Mesenchymal stem cell (in vitro differentiated cells and primary cell): ENCODE measurements around the gene SOX18.

Source experiments
- DNase-seq: peaks from one replicate; pipeline ENCODE4 v3.0.0-alpha.2; 2013
- H2AFZ ChIP-seq: one replicate; pipeline ENCODE4 v1.6.1; 2013; ENCODE audit warnings: low read depth, mild to moderate bottlenecking, control low read depth, inconsistent platforms, low read length, moderate library complexity
- H2AK5ac ChIP-seq: 2 replicates; pipeline ENCODE4 v1.6.1; 2013; ENCODE audit warnings: low read length, moderate library complexity, mild to moderate bottlenecking, inconsistent platforms; ENCODE audit not compliant: severe bottlenecking
- H2BK120ac ChIP-seq: one replicate; pipeline ENCODE4 v1.6.1; 2013; ENCODE audit warnings: low read depth, mild to moderate bottlenecking, inconsistent platforms, low read length, moderate library complexity
- H2BK12ac ChIP-seq, 2 experiments: one replicate each; pipeline ENCODE4 v1.6.1; 2013; ENCODE audit warnings: inconsistent platforms in 2 of 2, low read length in 2 of 2, mild to moderate bottlenecking in 2 of 2, moderate library complexity in 2 of 2, control low read depth in 1 of 2
- H2BK15ac ChIP-seq: one replicate; pipeline ENCODE4 v1.6.1; 2013; ENCODE audit warnings: mild to moderate bottlenecking, low read depth, inconsistent platforms; ENCODE audit not compliant: poor library complexity, severe bottlenecking
- H2BK5ac ChIP-seq: 2 replicates; pipeline ENCODE4 v1.6.1; 2013; ENCODE audit warnings: low read depth, mild to moderate bottlenecking, low read length, control low read depth, inconsistent platforms; ENCODE audit not compliant: poor library complexity, severe bottlenecking
- H3K14ac ChIP-seq, 2 experiments: one replicate each; pipeline ENCODE4 v1.6.1; 2013; ENCODE audit warnings: inconsistent platforms in 2 of 2, low read length in 2 of 2, control low read depth in 1 of 2, mild to moderate bottlenecking in 1 of 2, moderate library complexity in 1 of 2
- H3K18ac ChIP-seq, 2 experiments: one replicate each; pipeline ENCODE4 v1.6.1; 2013; ENCODE audit warnings: inconsistent platforms in 2 of 2, low read length in 2 of 2, control low read depth in 1 of 2, low read depth in 1 of 2, mild to moderate bottlenecking in 1 of 2
- H3K23ac ChIP-seq, 2 experiments: one replicate each; pipeline ENCODE4 v1.6.1; 2013; ENCODE audit warnings: inconsistent platforms in 2 of 2, low read length in 2 of 2, mild to moderate bottlenecking in 2 of 2, moderate library complexity in 2 of 2, control low read depth in 1 of 2
- H3K27ac ChIP-seq: 2 replicates; pipeline ENCODE4 v1.5.1; 2013; ENCODE audit warnings: mild to moderate bottlenecking, moderate library complexity, low read length, control low read depth, inconsistent platforms; ENCODE audit not compliant: poor library complexity, severe bottlenecking
- H3K27me3 ChIP-seq, 2 experiments: 2 replicates each; pipeline versions ENCODE4 v1.6.1 to v1.7.0; 2013; ENCODE audit warnings: low read length in 2 of 2, mild to moderate bottlenecking in 2 of 2, moderate library complexity in 2 of 2, control low read depth in 1 of 2, inconsistent platforms in 1 of 2; ENCODE audit not compliant: control insufficient read depth in 1 of 2, insufficient read depth in 1 of 2
- H3K36me3 ChIP-seq, 2 experiments: 2 replicates each; pipeline versions ENCODE4 v1.6.1 to v1.7.0; 2013; ENCODE audit warnings: low read length in 2 of 2, control low read depth in 1 of 2, inconsistent platforms in 1 of 2, low read depth in 1 of 2, mild to moderate bottlenecking in 1 of 2; ENCODE audit not compliant: insufficient read depth in 2 of 2, control insufficient read depth in 1 of 2
- H3K4ac ChIP-seq, 2 experiments: one replicate each; pipeline ENCODE4 v1.6.1; 2013; ENCODE audit warnings: inconsistent platforms in 2 of 2, low read length in 2 of 2, mild to moderate bottlenecking in 2 of 2, moderate library complexity in 2 of 2, control low read depth in 1 of 2, low read depth in 1 of 2
- H3K4me1 ChIP-seq: 2 replicates; pipeline ENCODE4 v1.6.1; 2013; ENCODE audit warnings: low read depth, low read length, control low read depth; ENCODE audit not compliant: control insufficient read depth, insufficient read depth
- H3K4me2 ChIP-seq: 2 replicates; pipeline ENCODE4 v1.6.1; 2013; ENCODE audit warnings: low read length, mild to moderate bottlenecking, inconsistent platforms; ENCODE audit not compliant: poor library complexity, severe bottlenecking
- H3K4me3 ChIP-seq, 2 experiments: 2 replicates each; pipeline versions ENCODE4 v1.5.1 to v1.7.0; 2013; ENCODE audit warnings: low read length in 2 of 2, mild to moderate bottlenecking in 2 of 2, control low read depth in 1 of 2, low read depth in 1 of 2; ENCODE audit not compliant: insufficient read depth in 1 of 2
- H3K79me1 ChIP-seq: replicated peaks from 2 replicates; pipeline ENCODE4 v1.6.1; 2013; ENCODE audit warnings: mild to moderate bottlenecking, control low read depth, low read length, inconsistent platforms; ENCODE audit not compliant: poor library complexity, severe bottlenecking
- H3K9ac ChIP-seq: 2 replicates; pipeline ENCODE4 v1.7.0; 2013; ENCODE audit warnings: mild to moderate bottlenecking, low read length, moderate library complexity
- H3K9me3 ChIP-seq: 2 replicates; pipeline ENCODE4 v1.7.0; 2013; ENCODE audit warnings: mild to moderate bottlenecking, low read length; ENCODE audit not compliant: control insufficient read depth
- H4K8ac ChIP-seq: one replicate; pipeline ENCODE4 v1.6.1; 2013; ENCODE audit warnings: inconsistent platforms, mild to moderate bottlenecking, low read length, moderate library complexity
- H4K91ac ChIP-seq: one replicate; pipeline ENCODE4 v1.6.1; 2013; ENCODE audit warnings: mild to moderate bottlenecking, low read length, inconsistent platforms
- WGBS: methylation state at CpG from one replicate; pipeline ENCODE4 v1.1.7; 2013; ENCODE audit warnings: mixed read lengths; 5-methylcytosine and 5-hydroxymethylcytosine counted together

The SOX18 gene

DNA sequence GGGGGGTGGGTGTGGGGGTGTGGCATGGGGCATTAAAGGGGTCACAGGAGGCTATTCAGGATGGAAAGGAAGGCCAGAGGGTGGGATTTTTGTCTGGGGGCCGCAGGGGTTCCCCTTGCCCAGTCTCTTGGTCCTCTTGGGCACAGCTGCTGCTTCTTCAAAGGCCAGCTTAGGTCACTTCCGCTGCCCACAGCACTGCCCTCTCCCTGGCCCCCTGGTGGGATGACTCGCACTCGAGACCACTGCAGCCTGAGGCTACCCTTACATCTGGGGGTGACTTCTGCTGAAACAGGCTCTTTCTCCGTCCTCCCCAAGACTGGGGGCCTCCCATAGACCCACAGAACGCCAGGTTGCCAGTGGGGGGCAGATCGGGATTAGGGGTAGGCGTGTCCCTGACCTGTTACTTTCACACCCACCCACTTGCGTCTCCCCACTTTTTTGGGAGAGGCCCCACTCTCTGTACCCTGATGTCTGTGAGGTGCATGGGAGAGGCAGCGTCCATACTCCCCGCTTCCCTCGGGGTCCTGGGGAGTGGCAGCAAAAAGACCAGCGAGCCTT is 33.5 kb upstream of the SOX18 start:
- 22% methylated on average over 13 of the region's 13 CpGs for WGBS
- Histone ChIP-seq H3K4ac (no peak overlapping the region), H2BK5ac (peak overlapping the region; percentile 46), H3K27me3 (peaks cover 33 to 51% of the 10 kb centered on the region in 2 experiments), H3K4me2 (peak overlapping the region; percentile 91), H3K79me1 (peaks cover 11% of the 10 kb centered on the region), H3K18ac (no peak overlapping the region), H3K23ac (no peak overlapping the region), H2AK5ac (no peak overlapping the region), H4K91ac (no peak overlapping the region), H2BK15ac (no peak overlapping the region), H3K4me1 (peaks cover 44% of the 10 kb centered on the region), H3K9ac (no peak overlapping the region), H3K9me3 (no peaks in the 10 kb centered on the region), H3K4me3 (peak overlapping the region in 1 of 2 experiments; percentile 44), H2BK12ac (no peak overlapping the region), H3K14ac (no peak overlapping the region), H3K36me3 (no peaks in the 10 kb centered on the region), H4K8ac (peak overlapping the region; percentile 47), H2BK120ac (no peak overlapping the region), H2AFZ (no peak overlapping the region), H3K27ac (no peak overlapping the region)
- DNase-seq, result no peak

- Histone ChIP-seq H3K27me3 (peaks cover 28 to 47% of the 10 kb centered on the region in 2 experiments), H3K4ac (no peak overlapping the region), H3K4me3 (no peak overlapping the region), H3K23ac (no peak overlapping the region), H3K4me1 (peaks cover 50% of the 10 kb centered on the region), H2BK5ac (no peak overlapping the region), H3K14ac (no peak overlapping the region), H2AFZ (no peak overlapping the region), H2BK15ac (peak overlapping the region; percentile 34), H4K8ac (peak overlapping the region; percentile 31), H3K9ac (no peak overlapping the region), H3K18ac (peak overlapping the region in 1 of 2 experiments; percentile 37), H2BK120ac (no peak overlapping the region), H2BK12ac (no peak overlapping the region), H3K79me1 (peaks cover 18% of the 10 kb centered on the region), H4K91ac (peak overlapping the region; percentile 48), H3K27ac (no peak overlapping the region), H3K4me2 (no peak overlapping the region), H3K9me3 (no peaks in the 10 kb centered on the region), H3K36me3 (no peaks in the 10 kb centered on the region), H2AK5ac (peak overlapping the region; percentile 33)
- no peak for DNase-seq
- WGBS, result 11% methylated on average over 11 of the region's 13 CpGs
Observed at GRCh38 chr20:64082126-64082731, 32.8 kb upstream of the SOX18 start.

DNA sequence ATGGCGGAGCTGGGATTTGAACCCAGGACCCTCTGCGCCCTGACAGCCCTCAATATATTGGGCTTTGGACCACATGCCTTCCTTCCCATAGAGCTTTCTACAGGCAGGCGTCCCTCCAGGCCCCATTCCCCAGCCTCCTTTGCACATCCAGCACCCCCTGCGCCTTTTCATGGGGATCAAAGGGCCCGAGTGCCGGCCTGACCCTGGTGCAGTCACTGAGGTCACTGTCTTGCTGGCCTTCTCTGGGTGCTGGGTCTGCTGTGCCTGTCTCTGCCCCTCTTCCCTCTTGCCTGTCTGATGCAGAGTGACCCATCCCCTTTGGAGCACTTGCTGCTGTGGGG is 32.2 kb upstream of the SOX18 start:
- Histone ChIP-seq H2BK5ac (no peak overlapping the region), H2BK120ac (no peak overlapping the region)
- 95% methylated on average over 6 of the region's 6 CpGs for WGBS

DNA sequence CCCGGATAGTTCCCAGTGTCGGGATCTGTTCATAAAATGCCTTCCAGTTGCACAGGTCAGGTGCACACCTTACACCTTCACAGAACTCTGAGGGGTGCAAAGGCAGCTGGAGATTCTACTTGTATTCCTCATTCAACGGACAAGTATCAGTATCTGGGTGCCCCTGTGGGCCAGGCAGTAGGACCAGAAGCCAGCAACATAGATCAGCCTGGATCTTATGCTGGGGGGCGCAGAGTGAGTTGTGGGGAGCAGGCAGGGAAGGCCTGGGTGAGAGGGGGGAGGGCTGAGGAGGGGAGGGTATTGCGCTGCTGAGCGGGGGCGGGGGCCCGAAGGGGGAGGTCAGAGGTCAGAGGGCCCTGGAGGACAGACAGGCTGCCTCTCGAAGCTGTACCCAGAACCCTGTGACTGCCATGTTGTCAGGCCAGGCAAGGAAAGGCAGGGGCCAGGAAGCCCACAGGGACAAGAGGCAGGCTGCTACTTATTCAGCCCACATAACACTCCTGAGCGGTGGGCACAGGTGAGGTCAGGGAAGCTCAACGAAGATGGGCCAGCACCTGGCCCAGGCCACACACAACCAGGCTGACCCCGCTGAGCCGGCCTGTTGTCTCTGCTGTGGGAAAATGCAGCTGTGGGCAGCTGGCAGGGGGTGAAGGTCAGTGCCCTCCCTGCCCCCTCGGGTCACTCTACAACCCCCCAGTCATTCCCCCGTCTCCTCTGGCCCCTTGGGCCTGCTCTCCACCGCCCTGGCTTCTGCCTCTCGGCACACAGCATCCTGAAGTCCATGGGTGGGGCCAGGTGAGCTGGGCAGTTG is 31.6 kb upstream of the SOX18 start:
- H2BK15ac ChIP-seq, result no peak overlapping the region
- WGBS, result 82% methylated on average over 16 of the region's 17 CpGs
- no peak for DNase-seq

More for the DNA sequence above, 32.2 kb upstream of the SOX18 start:
- Histone ChIP-seq H3K14ac (no peak overlapping the region), H3K27ac (no peak overlapping the region), H2AFZ (no peak overlapping the region), H2AK5ac (no peak overlapping the region), H3K4me1 (peaks cover 50% of the 10 kb centered on the region), H4K91ac (no peak overlapping the region), H3K4me3 (no peak overlapping the region), H3K9me3 (no peaks in the 10 kb centered on the region), H3K23ac (no peak overlapping the region), H3K27me3 (peaks cover 25 to 47% of the 10 kb centered on the region in 2 experiments), H3K9ac (no peak overlapping the region), H2BK12ac (peak overlapping the region in 1 of 2 experiments; percentile 51), H3K36me3 (peaks cover 0 to 5% of the 10 kb centered on the region in 2 experiments), H3K4me2 (no peak overlapping the region), H3K18ac (no peak overlapping the region), H3K4ac (no peak overlapping the region), H2BK15ac (no peak overlapping the region), H4K8ac (no peak overlapping the region), H3K79me1 (peaks cover 24% of the 10 kb centered on the region)
- DNase-seq, result no peak

More for the DNA sequence above, 31.6 kb upstream of the SOX18 start:
- no peak overlapping the region for H2AFZ ChIP-seq
- H3K27ac ChIP-seq, result no peak overlapping the region
- no peak overlapping the region for H4K8ac ChIP-seq
- H3K18ac ChIP-seq, result no peak overlapping the region
- no peak overlapping the region for H3K9ac ChIP-seq
- H3K23ac ChIP-seq, result no peak overlapping the region
- no peak overlapping the region for H3K4ac ChIP-seq
- H2BK120ac ChIP-seq, result no peak overlapping the region
- no peaks in the 10 kb centered on the region for H3K9me3 ChIP-seq
- H3K36me3 ChIP-seq, result peaks cover 0 to 11% of the 10 kb centered on the region in 2 experiments
- peaks cover 24% of the 10 kb centered on the region for H3K79me1 ChIP-seq
- peak overlapping the region in 1 of 2 experiments; percentile 75 for H3K4me3 ChIP-seq
- no peak overlapping the region for H2AK5ac ChIP-seq
- peaks cover 50% of the 10 kb centered on the region for H3K4me1 ChIP-seq
- no peak overlapping the region for H3K14ac ChIP-seq
- no peak overlapping the region for H2BK5ac ChIP-seq
- H3K27me3 ChIP-seq, result peaks cover 19 to 43% of the 10 kb centered on the region in 2 experiments
- H3K4me2 ChIP-seq, result no peak overlapping the region
- no peak overlapping the region for H4K91ac ChIP-seq
- H2BK12ac ChIP-seq, result no peak overlapping the region
